Measurements from ENCODE around the gene NEK1.
"Not testable (repeated sequence)": the region's sequence is repeated elsewhere in the genome, so short reads cannot be mapped to it uniquely, and the experiment has no call there.

Gene NEK1

GRCh38 chr4:169573889-169574288 is 38.5 kb downstream of the NEK1 start:
- DNase-seq (ENCODE audit: low read depth in 2 of 2) = no peak
- no peak overlapping the region for H3K4me3 ChIP-seq (replicated peaks in 1 of 2; ENCODE audit: low read depth in 2 of 2, low read length in 2 of 2)
- TF ChIP-seq, protein P1, sequence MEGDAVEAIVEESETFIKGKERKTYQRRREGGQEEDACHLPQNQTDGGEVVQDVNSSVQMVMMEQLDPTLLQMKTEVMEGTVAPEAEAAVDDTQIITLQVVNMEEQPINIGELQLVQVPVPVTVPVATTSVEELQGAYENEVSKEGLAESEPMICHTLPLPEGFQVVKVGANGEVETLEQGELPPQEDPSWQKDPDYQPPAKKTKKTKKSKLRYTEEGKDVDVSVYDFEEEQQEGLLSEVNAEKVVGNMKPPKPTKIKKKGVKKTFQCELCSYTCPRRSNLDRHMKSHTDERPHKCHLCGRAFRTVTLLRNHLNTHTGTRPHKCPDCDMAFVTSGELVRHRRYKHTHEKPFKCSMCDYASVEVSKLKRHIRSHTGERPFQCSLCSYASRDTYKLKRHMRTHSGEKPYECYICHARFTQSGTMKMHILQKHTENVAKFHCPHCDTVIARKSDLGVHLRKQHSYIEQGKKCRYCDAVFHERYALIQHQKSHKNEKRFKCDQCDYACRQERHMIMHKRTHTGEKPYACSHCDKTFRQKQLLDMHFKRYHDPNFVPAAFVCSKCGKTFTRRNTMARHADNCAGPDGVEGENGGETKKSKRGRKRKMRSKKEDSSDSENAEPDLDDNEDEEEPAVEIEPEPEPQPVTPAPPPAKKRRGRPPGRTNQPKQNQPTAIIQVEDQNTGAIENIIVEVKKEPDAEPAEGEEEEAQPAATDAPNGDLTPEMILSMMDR (IDR thresholded peaks at IDR 0.05; ENCODE audit: low read depth, low read length) = no peak

DNA sequence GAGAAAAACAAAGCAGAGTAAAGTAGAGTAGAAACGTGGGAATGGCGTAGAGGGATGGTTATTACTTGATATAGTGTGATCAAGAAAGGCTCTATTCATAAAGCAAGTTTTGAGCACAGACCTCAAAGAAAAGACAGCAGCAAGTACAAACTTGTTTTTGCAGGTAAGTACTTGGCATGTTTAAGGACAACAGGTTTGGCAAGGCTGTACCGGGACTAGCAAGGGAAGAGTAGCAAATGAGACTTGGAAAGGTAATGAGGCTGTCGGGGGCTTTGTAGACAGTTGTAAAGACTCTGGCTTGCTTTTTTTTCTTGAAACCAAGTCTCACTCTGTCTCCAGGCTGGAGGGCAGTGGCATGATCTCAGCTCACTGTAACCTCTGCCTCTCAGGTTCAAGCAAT is 40.9 kb downstream of the NEK1 start:
- TF ChIP-seq, protein P1 (IDR thresholded peaks at IDR 0.05; ENCODE audit: low read depth, low read length) = no peak
- no peak for DNase-seq (ENCODE audit: low read depth in 2 of 2)
- no peak overlapping the region for H3K4me3 ChIP-seq (replicated peaks in 1 of 2; ENCODE audit: low read depth in 2 of 2, low read length in 2 of 2)

GRCh38 chr4:169571012-169571411 is 41.4 kb downstream of the NEK1 start:
- H3K4me3 ChIP-seq (replicated peaks in 1 of 2; ENCODE audit: low read depth in 2 of 2, low read length in 2 of 2); DNase-seq (ENCODE audit: low read depth in 2 of 2): not testable (repeated sequence)

- not testable (repeated sequence) for H3K4me3 ChIP-seq (replicated peaks in 1 of 2; ENCODE audit: low read depth in 2 of 2, low read length in 2 of 2); DNase-seq (ENCODE audit: low read depth in 2 of 2)
These were observed 42.1 kb downstream of the NEK1 start for GRCh38 chr4:169570266-169570665.

GRCh38 chr4:169569188-169569587 is 43.2 kb downstream of the NEK1 start:
- not testable (repeated sequence) for DNase-seq (ENCODE audit: low read depth in 2 of 2)

GRCh38 chr4:169567916-169568315 is 44.5 kb downstream of the NEK1 start:
- TF ChIP-seq, protein P1 (IDR thresholded peaks at IDR 0.05; ENCODE audit: low read depth, low read length) = no peak
- peak in 1 of 2 donors; percentile 6 for DNase-seq (ENCODE audit: low read depth in 2 of 2)
- no peak overlapping the region for H3K4me3 ChIP-seq (replicated peaks in 1 of 2; ENCODE audit: low read depth in 2 of 2, low read length in 2 of 2)

More at GRCh38 chr4:169569188-169569587, 43.2 kb downstream of the NEK1 start:
- not testable (repeated sequence) for H3K4me3 ChIP-seq (replicated peaks in 1 of 2; ENCODE audit: low read depth in 2 of 2, low read length in 2 of 2)

DNA sequence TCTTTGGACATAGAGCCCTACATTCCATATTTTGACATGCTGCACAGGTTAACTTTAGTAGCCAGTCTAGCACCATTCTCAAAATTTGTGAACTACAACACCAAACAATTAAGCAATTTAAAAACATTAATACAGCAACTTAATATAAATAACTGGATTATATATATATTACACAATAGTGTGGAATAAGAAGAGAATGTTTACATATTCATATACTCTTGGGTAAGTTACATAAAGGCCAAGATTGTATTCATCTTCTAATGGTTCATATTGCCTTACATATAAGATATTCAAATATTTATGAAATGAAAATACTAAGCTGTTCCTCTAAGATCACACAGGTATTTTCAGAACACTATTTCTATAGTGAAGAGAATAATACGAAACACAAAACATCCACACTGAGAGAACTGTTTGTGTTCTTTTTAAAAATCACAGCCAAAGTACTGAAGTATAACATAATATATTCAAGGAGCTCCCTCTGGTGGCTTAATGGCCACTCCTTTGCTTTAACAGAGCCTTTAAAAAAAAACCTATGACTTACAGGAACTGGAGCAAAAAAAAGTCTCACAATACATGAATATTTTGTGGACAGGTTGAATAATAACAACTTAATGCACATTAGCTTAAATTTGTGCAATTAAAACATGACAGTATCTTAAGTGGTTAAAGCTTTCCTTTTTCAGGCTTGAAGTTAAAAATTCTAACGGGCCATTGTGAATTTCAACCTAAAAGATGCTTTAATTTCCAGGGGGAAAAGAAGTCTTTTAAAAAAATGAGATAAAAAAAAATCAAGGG is 46.2 kb downstream of the NEK1 start:
- peak; percentile 78 to 80 for DNase-seq (ENCODE audit: low read depth in 2 of 2)
- TF ChIP-seq, protein P1 (IDR thresholded peaks at IDR 0.05; ENCODE audit: low read depth, low read length) = peak; percentile 60
- no peak overlapping the region for H3K4me3 ChIP-seq (replicated peaks in 1 of 2; ENCODE audit: low read depth in 2 of 2, low read length in 2 of 2)

DNA sequence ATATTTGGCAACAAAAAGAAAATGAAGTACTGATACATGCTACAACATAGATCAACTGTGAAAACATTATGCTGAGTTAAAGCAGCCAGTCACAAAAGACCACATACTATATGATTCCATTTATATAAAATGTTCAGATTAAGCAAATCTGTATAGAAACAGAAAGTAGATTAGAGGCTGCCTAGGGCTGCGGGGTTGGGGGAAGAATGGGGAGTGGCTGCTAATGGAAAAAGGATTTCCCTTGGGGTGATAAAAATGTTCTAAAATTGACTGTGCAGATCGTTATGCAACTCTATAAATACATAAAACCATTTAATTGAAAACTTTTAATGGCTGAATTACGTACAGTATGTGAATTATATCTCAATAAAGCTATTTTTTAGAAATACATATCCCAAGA is 46.8 kb downstream of the NEK1 start:
- peak; percentile 29 to 33 for DNase-seq (ENCODE audit: low read depth in 2 of 2)
- H3K4me3 ChIP-seq (replicated peaks in 1 of 2; ENCODE audit: low read depth in 2 of 2, low read length in 2 of 2) = no peak overlapping the region
- TF ChIP-seq, protein P1 (IDR thresholded peaks at IDR 0.05; ENCODE audit: low read depth, low read length) = no peak

Measured in cardiac fibroblast (primary cell).